GM12891 (cell line): Measurements from ENCODE around the gene REC8.

Source experiments
- POLR2A ChIP-seq: IDR thresholded peaks from 2 replicates; pipeline ENCODE4 v1.6.1; 2011; ENCODE audit warnings: low read depth, low read length, control low read depth
- POLR2AphosphoS5 ChIP-seq: IDR thresholded peaks from 2 replicates; pipeline ENCODE4 v1.6.1; 2011; ENCODE audit warnings: low read depth, low read length, control low read depth

DNA sequence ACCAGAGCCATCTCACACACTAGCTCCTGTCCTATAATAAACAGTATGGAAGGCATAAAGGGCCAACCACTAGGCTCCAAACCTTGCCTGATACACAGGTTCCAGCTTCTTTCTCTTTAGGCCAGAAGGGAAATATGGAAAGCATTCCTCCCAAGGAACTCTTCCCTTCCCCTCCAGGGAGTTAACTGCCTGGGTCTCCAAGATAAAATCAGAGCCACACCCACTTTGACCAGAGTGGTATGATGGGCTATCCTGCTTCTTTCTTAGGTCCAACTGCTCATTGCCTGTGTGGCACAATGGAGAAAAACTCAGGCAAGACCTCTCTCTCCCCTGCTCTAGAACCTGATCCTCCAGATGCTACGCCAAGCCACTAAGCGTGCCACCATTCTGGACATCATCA lies 35.7 kb downstream of the REC8 start:
- TF ChIP-seq POLR2A (no peak), POLR2AphosphoS5 (no peak)
